A549 (cell line): ENCODE results near the gene CCDC102B.

Experiments
- CHD2 ChIP-seq: fragments of 150-350 bp; IDR thresholded peaks from 2 replicates; pipeline ENCODE4 v1.6.1; 2014; ENCODE audit warnings: low read length; ENCODE audit not compliant: partially characterized antibody
- CTCF ChIP-seq: fragments of >200 bp; sonication (Bioruptor Twin); formaldehyde crosslinking; IDR thresholded peaks from 3 replicates; pipeline ENCODE4 v1.5.1; 2016
- FOXS1 ChIP-seq: fragments of 250-450 bp; sonication (Bioruptor Pico); IDR thresholded peaks from 2 replicates; pipeline ENCODE4 v1.5.0; 2020; ENCODE audit warnings: mild to moderate bottlenecking, moderate library complexity
- KDM1A ChIP-seq: fragments of 200-600 bp; sonication (generic); IDR thresholded peaks from 2 replicates; pipeline ENCODE4 v1.6.1; 2016; ENCODE audit warnings: low read depth, mild to moderate bottlenecking
- MYC ChIP-seq: IDR thresholded peaks from 2 replicates; pipeline ENCODE4 v1.6.1; 2012; ENCODE audit warnings: mild to moderate bottlenecking, inconsistent platforms, low read length, improper control_type of control experiment, borderline replicate concordance
- NR3C1 ChIP-seq: fragments of >200 bp; sonication (Bioruptor Twin); formaldehyde crosslinking; IDR thresholded peaks from 3 replicates; pipeline ENCODE4 v1.6.1; 2017
- POLR2AphosphoS2 ChIP-seq: conservative IDR thresholded peaks from 2 replicates; pipeline ENCODE4 v1.6.1; 2012; ENCODE audit warnings: low read length, improper control_type of control experiment, inconsistent platforms
- RCOR1 ChIP-seq: fragments of 150-350 bp; IDR thresholded peaks from 2 replicates; pipeline ENCODE4 v1.6.1; 2014; ENCODE audit warnings: antibody characterized with exemption, low read length, low read depth
- RFX5 ChIP-seq: fragments of 450-650 bp; IDR thresholded peaks from 2 replicates; pipeline ENCODE4 v1.7.1; 2014; ENCODE audit warnings: antibody characterized with exemption, mild to moderate bottlenecking, moderate library complexity
- TF ChIP-seq, protein P1 (sequence below): IDR thresholded peaks from 2 replicates; pipeline ENCODE4 v1.6.1; 2012
- TF ChIP-seq, protein P2 (sequence below): fragments of 200-600 bp; sonication (generic); IDR thresholded peaks from 2 replicates; pipeline ENCODE4 v1.6.1; 2016; ENCODE audit warnings: antibody characterized with exemption, mild to moderate bottlenecking, moderate library complexity

GRCh38 chr18:69097349-69097748 lies 299.5 kb downstream of the CCDC102B start:
- no peak for TF ChIP-seq CTCF
- TF ChIP-seq RCOR1, result no peak
- TF ChIP-seq FOXS1 (CRISPR knock-in tag), result no peak
- no peak for TF ChIP-seq NR3C1
- TF ChIP-seq RFX5, result no peak
- TF ChIP-seq, protein P1, sequence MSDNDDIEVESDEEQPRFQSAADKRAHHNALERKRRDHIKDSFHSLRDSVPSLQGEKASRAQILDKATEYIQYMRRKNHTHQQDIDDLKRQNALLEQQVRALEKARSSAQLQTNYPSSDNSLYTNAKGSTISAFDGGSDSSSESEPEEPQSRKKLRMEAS, result no peak
- TF ChIP-seq MYC, result no peak
- TF ChIP-seq KDM1A, result no peak
- TF ChIP-seq POLR2AphosphoS2, result no peak
- TF ChIP-seq, protein P2, sequence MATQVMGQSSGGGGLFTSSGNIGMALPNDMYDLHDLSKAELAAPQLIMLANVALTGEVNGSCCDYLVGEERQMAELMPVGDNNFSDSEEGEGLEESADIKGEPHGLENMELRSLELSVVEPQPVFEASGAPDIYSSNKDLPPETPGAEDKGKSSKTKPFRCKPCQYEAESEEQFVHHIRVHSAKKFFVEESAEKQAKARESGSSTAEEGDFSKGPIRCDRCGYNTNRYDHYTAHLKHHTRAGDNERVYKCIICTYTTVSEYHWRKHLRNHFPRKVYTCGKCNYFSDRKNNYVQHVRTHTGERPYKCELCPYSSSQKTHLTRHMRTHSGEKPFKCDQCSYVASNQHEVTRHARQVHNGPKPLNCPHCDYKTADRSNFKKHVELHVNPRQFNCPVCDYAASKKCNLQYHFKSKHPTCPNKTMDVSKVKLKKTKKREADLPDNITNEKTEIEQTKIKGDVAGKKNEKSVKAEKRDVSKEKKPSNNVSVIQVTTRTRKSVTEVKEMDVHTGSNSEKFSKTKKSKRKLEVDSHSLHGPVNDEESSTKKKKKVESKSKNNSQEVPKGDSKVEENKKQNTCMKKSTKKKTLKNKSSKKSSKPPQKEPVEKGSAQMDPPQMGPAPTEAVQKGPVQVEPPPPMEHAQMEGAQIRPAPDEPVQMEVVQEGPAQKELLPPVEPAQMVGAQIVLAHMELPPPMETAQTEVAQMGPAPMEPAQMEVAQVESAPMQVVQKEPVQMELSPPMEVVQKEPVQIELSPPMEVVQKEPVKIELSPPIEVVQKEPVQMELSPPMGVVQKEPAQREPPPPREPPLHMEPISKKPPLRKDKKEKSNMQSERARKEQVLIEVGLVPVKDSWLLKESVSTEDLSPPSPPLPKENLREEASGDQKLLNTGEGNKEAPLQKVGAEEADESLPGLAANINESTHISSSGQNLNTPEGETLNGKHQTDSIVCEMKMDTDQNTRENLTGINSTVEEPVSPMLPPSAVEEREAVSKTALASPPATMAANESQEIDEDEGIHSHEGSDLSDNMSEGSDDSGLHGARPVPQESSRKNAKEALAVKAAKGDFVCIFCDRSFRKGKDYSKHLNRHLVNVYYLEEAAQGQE, result no peak
- no peak for TF ChIP-seq CHD2
